Adrenal gland (tissue), 5 donors: ENCODE results near the gene ECT2L.

Source experiments
- CTCF ChIP-seq, 6 experiments: fragments of 450-650 bp in 4 of 6; fragments of 200-600 bp in 2 of 6; sonication (generic) in 1 of 6; IDR thresholded peaks; 1 replicate in 5 of 6; 2 replicates in 1 of 6; pipeline versions ENCODE4 v1.5.1 to v1.8.0; 2016 to 2021; ENCODE audit warnings: antibody characterized with exemption in 6 of 6, mild to moderate bottlenecking in 2 of 6, moderate library complexity in 1 of 6
- POLR2A ChIP-seq, 2 donors: fragments of 450-650 bp; IDR thresholded peaks; one replicate each; pipeline ENCODE4 v1.6.1; 2017; ENCODE audit warnings: antibody characterized with exemption in 2 of 2, mild to moderate bottlenecking in 2 of 2, moderate library complexity in 1 of 2
- donor health status: DM: no; HTN: no; CAD: no.

- TF ChIP-seq CTCF (IDR thresholded peaks at IDR 0.05) (no peak), POLR2A (IDR thresholded peaks at IDR 0.05) (no peak)
Observed at GRCh38 chr6:138815221-138815620, 19.3 kb downstream of the ECT2L start.
